Mesenteric fat pad (tissue), 1 donor: ENCODE results near the gene TPD52L1. TPM values are rescaled to one million over a fixed set of nuclear protein-coding genes. Genes with fewer than 3 reads are reported as not detected.

ENCODE experiments used
- DNase-seq: peaks from one replicate; pipeline ENCODE4 v3.0.0-alpha.2; 2020; ENCODE audit warnings: low spot score
- total RNA-seq: library from RNA; stranded (reverse); fragmentation: NEBNext Ultra II Directional; extraction: Animal tissue kit (Norgen Biotek cat#: 25700); gene quantifications from one replicate; pipeline ENCODE4 v1.2.1, GENCODE V29; 2021
- donor health status: DM: yes; HTN: yes; CAD: no.

The TPD52L1 gene
- total RNA-seq, 1 donor from 2014 or later: 24.6 TPM

DNA sequence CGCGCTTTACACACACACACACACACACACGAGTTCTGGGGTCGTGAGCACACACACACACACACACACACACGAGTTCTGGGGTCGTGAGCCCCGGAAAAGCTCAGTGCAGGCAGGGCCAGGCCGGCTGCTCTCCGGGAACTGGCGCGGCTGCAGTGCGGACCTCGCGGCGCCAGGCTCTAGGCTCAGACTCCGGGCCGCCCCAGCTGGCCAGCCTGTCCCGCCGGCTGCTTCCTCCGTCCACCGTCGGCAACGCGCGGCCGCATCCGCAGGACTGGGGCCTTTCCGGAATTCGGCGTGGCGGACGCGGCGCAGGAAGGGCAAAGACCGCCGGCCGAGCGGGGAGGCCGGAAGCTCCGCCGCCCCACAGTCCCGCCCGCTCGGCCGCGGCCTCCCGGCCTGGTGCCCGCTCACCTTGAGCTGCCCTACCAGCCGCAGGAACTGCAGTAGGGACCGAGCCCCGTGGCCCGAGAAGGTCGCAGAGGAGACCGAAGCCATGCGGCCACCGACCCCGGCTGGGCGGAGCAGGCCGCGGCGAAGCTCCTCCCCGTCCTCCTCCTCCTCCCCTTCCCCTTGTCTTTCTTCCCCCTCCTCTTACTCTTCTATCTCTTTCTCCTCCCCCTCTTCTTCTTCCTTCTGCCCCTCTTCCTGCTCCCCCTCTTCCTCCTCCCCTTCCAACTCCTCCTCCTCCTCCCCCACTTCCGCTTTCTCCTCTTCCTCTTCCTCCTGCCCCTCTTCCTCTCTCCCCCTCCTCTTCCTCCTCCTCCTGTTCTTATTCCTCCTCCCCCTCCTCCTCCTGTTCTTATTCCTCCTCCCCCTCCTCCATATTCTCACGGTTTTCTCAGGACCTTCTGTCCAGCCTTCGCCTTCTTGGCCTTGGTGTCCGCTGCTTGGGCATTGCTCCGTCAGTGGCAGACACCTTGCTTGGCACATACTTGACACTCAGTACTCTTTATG lies 148.1 kb downstream of the TPD52L1 start, which contains the start of gene HDDC2:
Gene HDDC2, minus strand, starts transcription at position 533 of the 957 bp plus-strand sequence. Its CDS starts 35 bp downstream, at position 498.
- peak; percentile 95 for DNase-seq

DNA sequence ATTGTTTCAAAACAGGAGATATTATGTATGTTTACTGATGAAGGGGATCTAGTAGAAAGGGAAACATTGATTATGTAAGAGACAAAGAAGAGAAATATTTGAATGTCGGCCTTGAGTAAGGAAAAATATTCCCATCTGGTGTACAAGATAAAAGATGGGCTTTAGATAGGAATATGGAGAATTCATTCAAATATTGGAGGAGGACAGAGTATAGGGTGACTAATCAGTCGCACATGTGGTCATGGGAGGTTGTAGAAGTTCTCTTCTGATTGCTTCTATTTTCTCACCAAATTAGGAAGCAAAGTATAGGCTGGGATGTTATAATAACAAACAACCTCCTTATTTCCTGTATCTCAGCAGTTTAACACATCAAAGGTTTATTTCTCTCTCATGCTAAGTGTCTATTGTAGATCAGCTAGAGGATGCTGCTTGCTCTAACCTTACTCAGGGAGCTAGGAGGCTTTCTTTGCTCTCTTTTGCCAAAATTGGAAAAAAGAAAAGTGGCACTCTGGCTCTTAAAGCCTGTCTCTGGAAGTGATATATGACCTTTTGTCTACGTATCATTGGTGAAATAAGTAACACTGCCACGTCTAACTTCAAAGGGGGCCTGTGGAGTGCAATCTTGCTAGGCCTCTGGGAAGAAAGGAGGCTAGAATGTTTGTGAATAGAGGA lies 149.4 kb downstream of the TPD52L1 start:
- no peak for DNase-seq

DNA sequence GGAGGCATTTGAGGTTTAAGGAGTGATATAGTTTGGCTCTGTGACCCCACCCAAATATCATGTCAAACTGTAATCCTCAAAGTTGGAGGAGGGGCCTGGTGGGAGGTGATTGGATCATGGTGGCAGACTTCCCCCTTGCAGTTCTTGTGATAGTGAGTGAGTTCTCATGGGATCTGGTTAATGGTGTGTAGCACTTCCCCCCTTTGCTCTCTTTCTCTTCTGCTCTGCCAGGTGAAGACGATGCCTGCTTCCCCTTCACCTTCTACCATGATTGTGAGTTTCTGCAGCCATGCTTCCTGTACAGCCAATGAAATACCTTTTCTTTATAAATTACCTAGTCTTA lies 149.9 kb downstream of the TPD52L1 start:
- DNase-seq: no peak

DNA sequence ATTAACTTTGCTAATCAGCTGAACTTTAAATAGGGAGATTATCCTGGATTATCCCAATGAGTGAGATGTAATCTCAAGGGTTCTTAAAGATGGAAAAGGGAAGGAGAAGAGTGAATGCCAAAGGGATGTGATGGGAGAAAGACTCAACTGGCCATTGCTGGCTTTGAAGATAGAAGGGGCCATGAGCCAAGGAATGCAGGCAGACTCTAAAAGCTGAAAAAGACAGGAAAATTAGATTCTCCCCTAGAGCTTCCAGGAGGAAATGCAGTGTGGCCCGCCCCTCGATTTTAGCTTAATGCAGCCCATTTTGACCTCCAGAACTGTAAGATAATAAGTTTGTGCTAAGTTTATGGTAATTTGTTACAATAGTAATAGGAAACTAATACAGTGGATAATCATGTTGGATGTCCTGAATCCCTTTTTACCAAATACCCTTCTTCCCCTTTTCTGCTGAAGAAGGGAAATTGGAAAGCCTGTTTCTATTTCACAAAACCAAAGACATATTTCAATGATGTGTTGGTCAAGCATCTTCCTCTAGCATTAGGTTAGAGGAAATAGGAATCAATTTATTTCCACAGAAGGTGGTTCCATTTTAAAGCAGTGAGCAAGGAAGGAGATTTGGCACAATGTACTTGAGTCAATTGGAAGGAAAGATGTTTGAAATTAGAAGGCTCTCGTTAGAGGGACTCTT lies 151.5 kb downstream of the TPD52L1 start:
- no peak for DNase-seq

DNA sequence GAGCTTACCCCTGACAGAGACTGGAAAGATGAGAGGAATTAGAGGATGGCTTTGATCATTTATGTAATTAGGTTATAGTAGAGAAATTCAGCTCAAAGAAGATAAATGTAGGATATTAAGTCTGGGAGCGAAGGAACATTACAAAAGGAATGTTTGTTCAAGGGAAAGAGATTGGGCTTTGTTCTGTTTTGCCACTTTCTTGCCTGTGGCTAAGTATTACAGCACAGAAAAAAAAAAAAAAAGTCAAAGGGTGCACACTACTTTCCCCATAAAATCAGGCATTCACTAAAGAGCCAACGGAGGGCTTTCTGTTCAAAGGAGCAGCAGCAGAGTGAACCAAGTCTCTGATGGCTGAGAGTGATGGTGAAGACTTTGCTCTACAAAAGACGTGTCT lies 153.2 kb downstream of the TPD52L1 start:
- no peak for DNase-seq

DNA sequence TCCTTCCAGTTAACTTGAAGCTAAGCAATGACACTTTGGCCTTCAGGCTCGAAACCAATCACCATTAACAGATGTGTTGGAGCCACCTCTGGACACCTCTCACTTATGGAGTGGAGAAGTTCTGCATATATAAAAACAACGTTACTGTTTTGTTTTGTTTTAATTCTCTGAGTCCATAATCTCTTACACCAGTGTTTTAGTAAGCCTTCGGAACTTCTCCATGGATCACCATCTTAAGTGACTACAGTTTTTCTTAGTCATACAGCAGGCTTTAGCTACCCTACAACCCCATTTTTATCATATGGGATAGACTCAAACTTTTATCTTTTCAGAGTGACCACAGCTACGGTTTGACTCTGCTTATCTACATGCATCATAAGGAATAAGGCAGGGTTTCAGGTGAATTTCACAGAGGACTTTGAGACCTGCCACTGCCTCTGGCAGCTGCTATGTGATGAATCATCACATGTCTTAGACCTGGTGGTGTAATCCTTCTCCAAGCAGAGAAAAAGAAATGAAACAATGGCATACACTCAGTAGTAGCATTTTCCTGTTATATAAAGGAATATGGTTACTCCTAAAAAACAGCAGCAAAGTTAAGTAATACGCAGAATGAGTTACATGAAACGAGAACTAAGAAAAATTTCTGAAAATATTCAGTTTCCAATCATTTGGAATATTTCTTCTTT lies 153.7 kb downstream of the TPD52L1 start:
- DNase-seq: no peak

DNA sequence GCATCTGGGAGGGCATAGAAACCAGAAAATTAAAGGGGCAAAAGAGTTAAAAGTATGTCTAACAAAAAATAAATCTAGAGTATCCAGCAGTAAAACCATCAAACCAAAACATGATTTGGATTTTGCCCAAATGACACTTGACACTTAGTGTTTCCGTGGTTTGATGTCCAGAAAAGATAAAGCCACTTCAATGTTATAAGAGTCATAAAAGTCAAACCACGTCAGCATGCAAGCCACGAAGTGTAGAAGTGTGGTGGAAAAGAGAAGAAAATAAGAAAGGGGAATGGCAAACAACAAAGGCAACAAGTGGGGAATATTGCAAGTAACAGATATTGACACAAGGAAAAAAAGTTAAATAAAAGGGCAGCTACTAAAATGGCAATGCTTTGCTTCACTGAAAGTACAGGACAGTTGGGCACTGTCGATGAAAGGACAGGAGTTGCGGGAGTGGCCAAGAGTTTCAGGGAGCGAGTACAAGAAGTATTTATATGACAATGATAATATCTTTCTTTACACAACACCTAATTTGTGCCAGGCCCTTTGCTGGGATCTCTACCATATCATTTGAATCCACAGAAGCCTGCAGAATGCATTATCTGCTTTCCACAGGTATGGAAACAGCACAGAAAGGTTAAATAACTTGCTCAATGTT lies 154.5 kb downstream of the TPD52L1 start:
- no peak for DNase-seq

DNA sequence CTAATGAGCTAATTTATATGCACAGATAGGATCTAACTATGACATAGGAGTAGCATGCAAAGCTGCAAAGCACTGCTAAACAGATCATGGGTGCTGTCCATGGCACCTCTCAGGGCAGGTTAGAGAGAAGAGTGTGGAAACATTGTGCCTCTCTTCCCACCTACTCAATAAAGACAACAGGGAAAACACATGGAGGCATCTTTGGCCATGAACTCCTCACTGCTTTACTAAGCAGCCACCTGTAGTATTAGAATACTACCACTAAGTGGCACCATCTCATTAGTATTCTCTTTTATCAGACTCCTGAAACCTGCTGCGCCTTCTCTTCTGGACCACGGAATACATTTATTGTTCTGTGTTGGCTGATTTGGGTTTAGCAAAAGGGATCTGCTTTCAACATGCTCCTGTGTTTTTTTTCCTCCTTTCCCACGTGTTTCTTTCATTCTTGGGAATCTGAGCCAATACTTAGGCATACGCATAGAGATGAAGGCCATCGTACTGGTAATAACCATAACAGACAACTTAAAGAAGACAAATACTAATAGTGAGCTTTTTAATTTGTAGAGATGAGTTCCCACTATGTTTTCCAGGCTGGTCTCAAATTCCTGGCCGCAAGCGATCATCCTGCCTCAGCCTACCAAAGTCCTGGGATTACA lies 157.5 kb downstream of the TPD52L1 start:
- DNase-seq: no peak

DNA sequence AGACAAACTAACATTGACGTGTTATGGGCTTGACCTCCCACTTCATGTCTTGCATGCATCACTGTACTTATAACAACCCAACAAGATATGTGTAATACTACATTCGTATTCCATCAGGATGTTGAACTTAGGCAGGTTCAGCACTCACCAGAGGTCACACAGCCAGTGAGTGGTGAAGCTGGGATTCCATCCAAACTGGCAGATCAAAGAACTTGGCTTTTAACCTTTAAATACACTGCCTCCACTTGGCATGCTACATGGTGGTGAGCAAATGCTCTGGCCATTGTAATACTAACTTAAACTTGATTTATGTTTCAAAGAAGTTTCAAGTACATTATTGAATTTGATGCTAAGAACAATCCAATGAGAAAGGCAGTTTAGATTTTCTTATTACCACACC lies 158.9 kb downstream of the TPD52L1 start:
- no peak for DNase-seq

DNA sequence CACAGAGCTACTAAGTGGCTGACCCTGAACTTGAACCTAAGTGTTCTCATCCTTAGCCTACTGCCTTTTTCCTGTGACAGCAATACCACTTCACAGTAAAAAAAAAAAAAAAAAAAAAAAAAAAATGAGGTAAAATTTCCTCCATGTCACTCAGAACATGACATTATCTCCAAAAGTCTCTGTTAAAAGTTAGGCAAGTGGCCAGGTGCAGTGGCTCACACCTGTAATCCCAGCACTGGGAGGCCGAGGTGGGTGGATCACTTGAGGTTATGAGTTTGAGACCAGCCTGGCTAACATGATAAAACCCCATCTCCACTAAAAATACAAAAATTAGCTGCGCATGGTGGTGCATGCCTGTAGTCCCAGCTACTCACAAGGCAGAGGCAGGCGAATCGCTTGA lies 159.4 kb downstream of the TPD52L1 start:
- DNase-seq: no peak

Other genes with a start within 250 kb of the TPD52L1 start
- 34.1 TPM for gene RNF217, start 191.3 kb upstream of the TPD52L1 start, total RNA-seq
- gene HDDC2, start 148.2 kb downstream of the TPD52L1 start, total RNA-seq: 53.9 TPM